Measurements from ENCODE around the gene MAP3K10.

DNA sequence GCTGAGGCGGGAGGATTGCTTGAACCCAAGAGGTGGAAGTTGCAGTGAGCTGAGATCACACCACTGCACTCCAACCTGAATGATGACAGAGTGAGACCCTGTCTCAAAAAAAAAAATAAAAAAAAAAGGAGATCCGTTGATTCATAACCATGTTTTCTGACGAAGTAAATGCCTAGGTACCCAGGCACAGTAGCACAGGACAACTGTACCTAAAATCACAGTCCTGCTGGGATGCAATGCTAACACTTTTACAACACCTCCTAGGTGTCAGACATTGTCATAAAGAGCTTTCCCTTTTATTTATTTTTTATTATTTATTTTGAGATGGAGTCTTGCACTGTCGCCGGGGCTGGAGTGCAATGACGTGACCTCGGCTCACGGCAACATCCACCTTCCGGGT lies 29.4 kb downstream of the MAP3K10 start:
- TF ChIP-seq, protein P1, sequence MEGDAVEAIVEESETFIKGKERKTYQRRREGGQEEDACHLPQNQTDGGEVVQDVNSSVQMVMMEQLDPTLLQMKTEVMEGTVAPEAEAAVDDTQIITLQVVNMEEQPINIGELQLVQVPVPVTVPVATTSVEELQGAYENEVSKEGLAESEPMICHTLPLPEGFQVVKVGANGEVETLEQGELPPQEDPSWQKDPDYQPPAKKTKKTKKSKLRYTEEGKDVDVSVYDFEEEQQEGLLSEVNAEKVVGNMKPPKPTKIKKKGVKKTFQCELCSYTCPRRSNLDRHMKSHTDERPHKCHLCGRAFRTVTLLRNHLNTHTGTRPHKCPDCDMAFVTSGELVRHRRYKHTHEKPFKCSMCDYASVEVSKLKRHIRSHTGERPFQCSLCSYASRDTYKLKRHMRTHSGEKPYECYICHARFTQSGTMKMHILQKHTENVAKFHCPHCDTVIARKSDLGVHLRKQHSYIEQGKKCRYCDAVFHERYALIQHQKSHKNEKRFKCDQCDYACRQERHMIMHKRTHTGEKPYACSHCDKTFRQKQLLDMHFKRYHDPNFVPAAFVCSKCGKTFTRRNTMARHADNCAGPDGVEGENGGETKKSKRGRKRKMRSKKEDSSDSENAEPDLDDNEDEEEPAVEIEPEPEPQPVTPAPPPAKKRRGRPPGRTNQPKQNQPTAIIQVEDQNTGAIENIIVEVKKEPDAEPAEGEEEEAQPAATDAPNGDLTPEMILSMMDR (IDR thresholded peaks at IDR 0.05) = no peak
- no peak for TF ChIP-seq EZH2 (IDR thresholded peaks at IDR 0.05)
